Liver (tissue), 9 donors: Measurements from ENCODE around the gene SPTBN1. TPM values are rescaled to one million over a fixed set of nuclear protein-coding genes. Genes with fewer than 3 reads are reported as not detected.

Experiments used
- DNase-seq: peaks from one replicate; pipeline ENCODE4 v3.0.0-alpha.2; 2017; ENCODE audit warnings: low spot score
- H3K27ac ChIP-seq, 2 donors: one replicate each; pipeline ENCODE4 v1.7.0; 2013; ENCODE audit warnings: inconsistent platforms in 2 of 2, low read length in 2 of 2, control low read depth in 1 of 2, low read depth in 1 of 2, mild to moderate bottlenecking in 1 of 2
- H3K27me3 ChIP-seq, 4 donors: one replicate each; pipeline versions ENCODE4 v1.6.1 to v1.7.0; 2013; ENCODE audit warnings: low read length in 3 of 4, inconsistent platforms in 1 of 4, mild to moderate bottlenecking in 1 of 4, moderate library complexity in 1 of 4; ENCODE audit not compliant: control insufficient read depth in 4 of 4, insufficient read depth in 4 of 4
- H3K36me3 ChIP-seq, 4 donors: one replicate each; pipeline versions ENCODE4 v1.6.1 to v1.7.0; 2013; ENCODE audit warnings: low read length in 3 of 4, mild to moderate bottlenecking in 3 of 4, low read depth in 1 of 4, moderate library complexity in 1 of 4; ENCODE audit not compliant: control insufficient read depth in 4 of 4, insufficient read depth in 3 of 4
- H3K4me1 ChIP-seq, 4 donors: one replicate each; pipeline versions ENCODE4 v1.6.1 to v1.7.0; 2013; ENCODE audit warnings: low read length in 3 of 4, mild to moderate bottlenecking in 3 of 4, moderate library complexity in 1 of 4; ENCODE audit not compliant: control insufficient read depth in 4 of 4, insufficient read depth in 4 of 4
- H3K4me3 ChIP-seq, 3 donors: one replicate each; pipeline versions ENCODE4 v1.6.1 to v1.7.0; 2013; ENCODE audit warnings: low read length in 3 of 3, control low read depth in 1 of 3, low read depth in 1 of 3, mild to moderate bottlenecking in 1 of 3
- H3K9ac ChIP-seq, 2 donors: one replicate each; pipeline ENCODE4 v1.7.0; 2013; ENCODE audit warnings: low read length in 2 of 2, mild to moderate bottlenecking in 2 of 2, moderate library complexity in 2 of 2, control low read depth in 1 of 2, low read depth in 1 of 2
- H3K9me3 ChIP-seq, 4 donors: one replicate each; pipeline versions ENCODE4 v1.6.1 to v1.7.0; 2013; ENCODE audit warnings: low read length in 3 of 4; ENCODE audit not compliant: control insufficient read depth in 4 of 4
- CTCF ChIP-seq: fragments of 150-350 bp; IDR thresholded peaks from 2 replicates; pipeline ENCODE4 v1.5.1; 2017; ENCODE audit warnings: improper control_type of control experiment, low read depth, low read length; ENCODE audit not compliant: missing input control
- EGR1 ChIP-seq, 2 donors: IDR thresholded peaks; 2 replicates each; pipeline ENCODE4 v1.6.1; 2016 to 2018; ENCODE audit warnings: antibody characterized with exemption in 2 of 2, low read depth in 2 of 2
- FOXA2 ChIP-seq: IDR thresholded peaks from 2 replicates; pipeline ENCODE4 v1.6.1; 2016; ENCODE audit warnings: antibody characterized with exemption
- GABPA ChIP-seq, 2 donors: IDR thresholded peaks in 1 of 2; conservative IDR thresholded peaks in 1 of 2; 2 replicates each; pipeline ENCODE4 v1.6.1; 2016; ENCODE audit warnings: antibody characterized with exemption in 2 of 2, mild to moderate bottlenecking in 1 of 2, moderate library complexity in 1 of 2
- NR2F2 ChIP-seq: IDR thresholded peaks from 2 replicates; pipeline ENCODE4 v1.6.1; 2016; ENCODE audit warnings: antibody characterized with exemption
- RAD21 ChIP-seq, 2 donors: IDR thresholded peaks; 2 replicates each; pipeline ENCODE4 v1.6.1; 2016; ENCODE audit warnings: antibody characterized with exemption in 2 of 2, mild to moderate bottlenecking in 2 of 2
- SP1 ChIP-seq: IDR thresholded peaks from 2 replicates; pipeline ENCODE4 v1.6.1; 2018; ENCODE audit warnings: antibody characterized with exemption, mild to moderate bottlenecking
- TAF1 ChIP-seq: conservative IDR thresholded peaks from 2 replicates; pipeline ENCODE4 v1.6.1; 2016; ENCODE audit warnings: antibody characterized with exemption, mild to moderate bottlenecking
- YY1 ChIP-seq: IDR thresholded peaks from 2 replicates; pipeline ENCODE4 v1.6.1; 2016; ENCODE audit warnings: antibody characterized with exemption, mild to moderate bottlenecking
- ZBTB33 ChIP-seq: IDR thresholded peaks from 2 replicates; pipeline ENCODE4 v1.6.1; 2016; ENCODE audit warnings: antibody characterized with exemption
- WGBS: extraction: QIAGEN DNeasy Blood & Tissue Kit; methylation state at CpG from one replicate; pipeline ENCODE4 v1.1.7; 2013; 5-methylcytosine and 5-hydroxymethylcytosine counted together
- polyA plus RNA-seq, 2 donors: library from polyadenylated mRNA; stranded (reverse) in 1 of 2; unstranded in 1 of 2; fragments of 200-250 nt in 1 of 2; fragments of >200 nt in 1 of 2; fragmentation: Nextera tagmentation in 1 of 2; extraction: Ambion mirVana in 1 of 2; gene quantifications; one replicate each; pipeline versions ENCODE4 v1.2.1 to v1.2.3, GENCODE V29; 2013 to 2015
- total RNA-seq, 2 donors: library from RNA; depleted of rRNA; stranded (reverse); fragments of >200 nt; gene quantifications; one replicate each; pipeline ENCODE4 v1.2.3, GENCODE V29; 2014
- TF ChIP-seq, protein P1 (sequence below): IDR thresholded peaks from 2 replicates; pipeline ENCODE4 v1.6.1; 2016; ENCODE audit warnings: antibody characterized with exemption
- donor health status: healthy.
- donor health status: healthy.
- donor health status: healthy.
- donor health status: healthy.
- donor health status: healthy.

The SPTBN1 gene
- total and polyA plus RNA-seq, 4 donors = 44.8 to 191 (median 75.9) TPM

DNA sequence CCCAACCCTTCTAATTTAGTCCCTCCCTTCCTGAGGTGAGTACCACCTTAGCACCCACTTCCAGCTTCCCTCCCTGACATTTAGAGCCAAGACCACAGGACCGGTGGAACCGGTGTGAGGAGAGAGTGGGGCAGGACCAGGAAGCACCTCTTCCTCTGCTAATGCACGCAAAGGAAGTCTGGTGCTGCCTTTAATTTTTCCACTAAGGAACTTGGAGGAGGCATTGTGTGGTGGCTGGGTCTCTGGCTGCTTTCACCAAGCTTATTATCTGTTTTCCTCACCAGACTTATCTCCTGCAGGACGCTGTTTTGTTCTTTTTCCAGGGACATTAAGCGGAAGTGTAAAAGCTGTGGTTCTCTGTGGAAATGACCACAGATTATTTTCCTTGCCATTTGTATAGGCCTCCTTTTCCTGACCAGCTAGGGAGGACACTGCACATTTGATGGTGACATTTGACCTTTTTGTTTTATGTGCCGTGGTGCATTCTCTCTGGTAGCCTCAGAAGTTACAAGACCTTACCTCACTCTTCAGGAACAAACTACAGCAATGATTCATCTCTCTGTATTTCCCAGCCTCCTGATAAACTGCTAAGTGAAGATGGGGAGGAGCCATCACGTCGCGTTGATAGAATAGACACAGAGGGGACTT lies 39.8 kb upstream of the SPTBN1 start:
- DNase-seq = no peak
- Histone ChIP-seq H3K36me3 (no peaks in the 10 kb centered on the region), H3K9ac (no peak overlapping the region), H3K27me3 (no peaks in the 10 kb centered on the region), H3K4me3 (no peak overlapping the region), H3K4me1 (peaks cover 0 to 1% (median 0%) of the 10 kb centered on the region in 4 donors), H3K9me3 (no peaks in the 10 kb centered on the region), H3K27ac (peak overlapping the region in 1 of 2 donors; percentile 53)
- TF ChIP-seq NR2F2 (peak; percentile 91), TAF1 (no peak), CTCF (no peak), SP1 (peak; percentile 16), FOXA2 (no peak), RAD21 (IDR thresholded peaks at IDR 0.05) (peak; percentile 33 to 37), YY1 (no peak)
- WGBS = 65% methylated on average over 9 of the region's 9 CpGs

- Histone ChIP-seq H3K9me3 (no peaks in the 10 kb centered on the region), H3K9ac (no peak overlapping the region), H3K4me1 (peaks cover 0 to 1% (median 0%) of the 10 kb centered on the region in 4 donors), H3K4me3 (no peak overlapping the region), H3K27me3 (no peaks in the 10 kb centered on the region), H3K36me3 (no peaks in the 10 kb centered on the region), H3K27ac (peak overlapping the region; percentile 15 to 55)
- 59% methylated on average over 1 of the region's 1 CpG for whole genome bisulfite sequencing
- TF ChIP-seq FOXA2 (no peak), SP1 (no peak), CTCF (no peak), NR2F2 (no peak), ZBTB33 (no peak), GABPA (IDR thresholded peaks at IDR 0.05 in 1 of 2, conservative IDR thresholded peaks at IDR 0.05 in 1 of 2) (no peak), EGR1 (IDR thresholded peaks at IDR 0.05; ENCODE audit: low read depth in 2 of 2) (no peak)
- TF ChIP-seq, protein P1, sequence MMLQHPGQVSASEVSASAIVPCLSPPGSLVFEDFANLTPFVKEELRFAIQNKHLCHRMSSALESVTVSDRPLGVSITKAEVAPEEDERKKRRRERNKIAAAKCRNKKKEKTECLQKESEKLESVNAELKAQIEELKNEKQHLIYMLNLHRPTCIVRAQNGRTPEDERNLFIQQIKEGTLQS = no peak
- no peak for DNase-seq
These were observed 39.2 kb upstream of the SPTBN1 start for GRCh38 chr2:54416938-54417337.
